ENCODE data around the gene LIG1. TPM values are rescaled to one million over a fixed set of nuclear protein-coding genes. Genes with fewer than 3 reads are reported as not detected.

LIG1 gene
- total RNA-seq, 4 donors from 2014 or later, result 30.0 to 66.1 (median 44.4) TPM

DNA sequence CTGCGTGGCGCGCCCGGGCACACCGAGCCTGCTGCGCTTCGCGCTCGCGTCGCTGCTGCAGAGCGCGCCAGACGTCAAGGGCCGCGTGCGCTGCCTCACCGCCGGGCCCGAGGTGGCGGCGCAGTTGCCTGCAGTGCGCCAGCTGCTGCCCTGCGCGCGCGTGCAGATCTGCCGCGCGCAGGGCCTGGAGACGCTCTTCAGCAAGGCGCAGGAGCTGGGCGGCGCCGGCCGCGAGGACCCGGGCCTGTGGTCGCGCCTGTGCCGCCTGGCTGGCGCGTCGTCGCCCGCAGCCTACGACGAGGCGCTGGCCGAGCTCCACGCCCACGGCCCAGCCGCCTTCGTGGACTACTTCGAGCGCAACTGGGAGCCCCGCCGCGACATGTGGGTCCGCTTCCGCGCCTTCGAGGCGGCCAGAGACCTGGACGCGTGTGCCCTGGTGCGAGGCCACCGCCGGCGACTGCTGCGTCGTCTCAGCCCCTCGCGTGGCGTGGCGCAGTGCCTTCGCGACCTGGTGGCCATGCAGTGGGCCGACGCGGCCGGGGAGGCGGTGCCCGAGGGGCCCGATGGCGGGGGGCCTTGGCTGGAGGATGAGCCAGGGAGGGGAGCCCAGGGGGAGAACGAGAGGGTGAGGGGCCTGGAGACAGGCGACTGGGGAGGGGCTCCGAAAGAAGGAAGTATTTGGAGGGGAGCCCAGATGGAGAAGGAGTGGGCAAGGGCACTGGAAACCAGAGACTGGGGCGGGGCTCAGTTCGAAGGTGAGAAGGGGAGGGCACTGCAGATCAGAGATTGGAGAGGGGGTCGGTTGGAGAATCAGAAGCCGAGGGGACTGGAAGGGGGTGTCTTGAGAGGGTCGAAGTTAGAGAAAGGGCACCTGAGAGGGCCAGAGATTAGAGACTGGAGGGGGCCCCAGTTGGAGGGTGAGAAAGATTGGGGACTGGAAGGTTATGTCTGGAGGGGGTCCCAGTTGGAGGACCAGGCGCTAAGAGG, 25.0 kb upstream of the LIG1 start:
- peaks cover 4% of the 10 kb centered on the region for H3K4me1 ChIP-seq
- no peak for DNase-seq (ENCODE audit: low spot score in 2 of 2)
- TF ChIP-seq POLR2AphosphoS5 (IDR thresholded peaks at IDR 0.05), result no peak
- no peak for TF ChIP-seq EP300 (IDR thresholded peaks at IDR 0.05)
- TF ChIP-seq, protein P1, sequence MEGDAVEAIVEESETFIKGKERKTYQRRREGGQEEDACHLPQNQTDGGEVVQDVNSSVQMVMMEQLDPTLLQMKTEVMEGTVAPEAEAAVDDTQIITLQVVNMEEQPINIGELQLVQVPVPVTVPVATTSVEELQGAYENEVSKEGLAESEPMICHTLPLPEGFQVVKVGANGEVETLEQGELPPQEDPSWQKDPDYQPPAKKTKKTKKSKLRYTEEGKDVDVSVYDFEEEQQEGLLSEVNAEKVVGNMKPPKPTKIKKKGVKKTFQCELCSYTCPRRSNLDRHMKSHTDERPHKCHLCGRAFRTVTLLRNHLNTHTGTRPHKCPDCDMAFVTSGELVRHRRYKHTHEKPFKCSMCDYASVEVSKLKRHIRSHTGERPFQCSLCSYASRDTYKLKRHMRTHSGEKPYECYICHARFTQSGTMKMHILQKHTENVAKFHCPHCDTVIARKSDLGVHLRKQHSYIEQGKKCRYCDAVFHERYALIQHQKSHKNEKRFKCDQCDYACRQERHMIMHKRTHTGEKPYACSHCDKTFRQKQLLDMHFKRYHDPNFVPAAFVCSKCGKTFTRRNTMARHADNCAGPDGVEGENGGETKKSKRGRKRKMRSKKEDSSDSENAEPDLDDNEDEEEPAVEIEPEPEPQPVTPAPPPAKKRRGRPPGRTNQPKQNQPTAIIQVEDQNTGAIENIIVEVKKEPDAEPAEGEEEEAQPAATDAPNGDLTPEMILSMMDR (IDR thresholded peaks at IDR 0.05), result no peak
- no peak for TF ChIP-seq POLR2A (IDR thresholded peaks at IDR 0.05)
- no peaks in the 10 kb centered on the region for H3K36me3 ChIP-seq
- no peaks in the 10 kb centered on the region for H3K27me3 ChIP-seq
- no peaks in the 10 kb centered on the region for H3K9me3 ChIP-seq
- H3K27ac ChIP-seq, result no peak overlapping the region
- WGBS, result 72% methylated on average over 46 of the region's 95 CpGs
- H3K4me3 ChIP-seq, result no peak overlapping the region

- Histone ChIP-seq H3K27ac (no peak overlapping the region), H3K36me3 (no peaks in the 10 kb centered on the region), H3K4me3 (no peak overlapping the region), H3K27me3 (no peaks in the 10 kb centered on the region), H3K9me3 (no peaks in the 10 kb centered on the region), H3K4me1 (peaks cover 4% of the 10 kb centered on the region)
- peak in 1 of 2 donors; percentile 73 for DNase-seq (ENCODE audit: low spot score in 2 of 2)
- TF ChIP-seq POLR2AphosphoS5 (IDR thresholded peaks at IDR 0.05) (no peak), POLR2A (IDR thresholded peaks at IDR 0.05) (no peak), EP300 (IDR thresholded peaks at IDR 0.05) (no peak)
- TF ChIP-seq, protein P1 (IDR thresholded peaks at IDR 0.05), result no peak
- WGBS, result 63% methylated on average over 33 of the region's 36 CpGs
These were observed 24.1 kb upstream of the LIG1 start for GRCh38 chr19:48194041-48194843.

DNA sequence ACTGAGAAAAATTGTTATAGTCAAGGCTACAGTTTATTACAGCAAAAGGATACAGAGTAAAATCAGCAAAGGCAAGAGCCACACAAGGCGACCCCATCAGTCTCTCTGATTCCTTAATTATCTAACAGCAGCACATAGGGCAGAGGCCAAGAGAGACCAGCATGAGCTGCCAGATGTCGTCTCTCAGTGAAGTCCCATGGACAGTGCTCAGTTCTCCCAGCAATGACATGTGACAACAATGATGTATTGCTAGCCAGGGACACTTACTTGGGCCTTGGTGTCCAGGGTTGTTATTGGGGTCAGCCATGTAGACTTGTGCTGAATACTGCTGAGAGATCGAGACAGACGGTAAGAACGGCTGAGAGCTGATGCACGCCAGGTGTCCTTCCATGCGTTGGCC, 22.6 kb upstream of the LIG1 start:
- DNase-seq (ENCODE audit: low spot score in 2 of 2), result no peak
- H3K9me3 ChIP-seq, result no peaks in the 10 kb centered on the region
- H3K4me3 ChIP-seq, result no peak overlapping the region
- WGBS, result 95% methylated on average over 5 of the region's 7 CpGs
- peaks cover 4% of the 10 kb centered on the region for H3K4me1 ChIP-seq
- TF ChIP-seq POLR2A (IDR thresholded peaks at IDR 0.05) (no peak), EP300 (IDR thresholded peaks at IDR 0.05) (no peak), POLR2AphosphoS5 (IDR thresholded peaks at IDR 0.05) (no peak)
- TF ChIP-seq, protein P1 (IDR thresholded peaks at IDR 0.05), result no peak
- peaks cover 4% of the 10 kb centered on the region for H3K36me3 ChIP-seq
- H3K27ac ChIP-seq, result no peak overlapping the region
- H3K27me3 ChIP-seq, result no peaks in the 10 kb centered on the region

DNA sequence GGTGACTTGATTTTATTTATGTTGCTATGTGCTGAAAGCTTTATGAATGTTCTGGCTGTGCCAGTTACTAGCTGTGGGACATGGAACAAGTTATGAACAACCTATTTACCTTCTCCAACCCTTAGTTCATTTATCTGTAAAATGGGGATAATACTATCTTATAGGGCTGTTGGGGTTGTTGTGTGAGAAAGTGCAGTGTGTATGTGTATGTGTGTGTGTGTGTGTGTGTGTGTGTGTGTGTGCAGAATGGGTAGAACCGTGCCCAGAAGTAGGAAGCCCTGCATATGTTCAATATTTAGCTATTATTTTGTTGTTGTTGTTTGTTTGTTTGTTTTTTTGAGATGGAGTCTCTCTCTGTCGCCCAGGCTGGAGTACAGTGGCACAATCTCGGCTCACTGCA, 20.7 kb upstream of the LIG1 start:
- H3K9me3 ChIP-seq, result no peaks in the 10 kb centered on the region
- no peak overlapping the region for H3K27ac ChIP-seq
- peaks cover 4% of the 10 kb centered on the region for H3K36me3 ChIP-seq
- no peak for DNase-seq (ENCODE audit: low spot score in 2 of 2)
- H3K4me1 ChIP-seq, result no peaks in the 10 kb centered on the region
- no peaks in the 10 kb centered on the region for H3K27me3 ChIP-seq
- WGBS, result 85% methylated on average over 3 of the region's 3 CpGs
- H3K4me3 ChIP-seq, result no peak overlapping the region
- TF ChIP-seq POLR2AphosphoS5 (IDR thresholded peaks at IDR 0.05) (no peak), POLR2A (IDR thresholded peaks at IDR 0.05) (no peak), EP300 (IDR thresholded peaks at IDR 0.05) (no peak)
- TF ChIP-seq, protein P1 (IDR thresholded peaks at IDR 0.05), result no peak
